Activated CD4-positive, CD25-positive, alpha-beta regulatory T cell treated with anti-CD3 and anti-CD28 coated beads, Interleukin-2, amount 50 U/mL, for 24 hours (primary cell): ENCODE data around the gene GORAB.

ENCODE experiments used
- ATAC-seq, 2 donors: fragments of 150-1000 bp; cut with Tn5 transposase; one replicate each; pipeline ENCODE4 v1.10.0; 2021; ENCODE audit warnings: mild to moderate bottlenecking in 1 of 2, moderate library complexity in 1 of 2

Gene GORAB, protein sequence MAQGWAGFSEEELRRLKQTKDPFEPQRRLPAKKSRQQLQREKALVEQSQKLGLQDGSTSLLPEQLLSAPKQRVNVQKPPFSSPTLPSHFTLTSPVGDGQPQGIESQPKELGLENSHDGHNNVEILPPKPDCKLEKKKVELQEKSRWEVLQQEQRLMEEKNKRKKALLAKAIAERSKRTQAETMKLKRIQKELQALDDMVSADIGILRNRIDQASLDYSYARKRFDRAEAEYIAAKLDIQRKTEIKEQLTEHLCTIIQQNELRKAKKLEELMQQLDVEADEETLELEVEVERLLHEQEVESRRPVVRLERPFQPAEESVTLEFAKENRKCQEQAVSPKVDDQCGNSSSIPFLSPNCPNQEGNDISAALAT

DNA sequence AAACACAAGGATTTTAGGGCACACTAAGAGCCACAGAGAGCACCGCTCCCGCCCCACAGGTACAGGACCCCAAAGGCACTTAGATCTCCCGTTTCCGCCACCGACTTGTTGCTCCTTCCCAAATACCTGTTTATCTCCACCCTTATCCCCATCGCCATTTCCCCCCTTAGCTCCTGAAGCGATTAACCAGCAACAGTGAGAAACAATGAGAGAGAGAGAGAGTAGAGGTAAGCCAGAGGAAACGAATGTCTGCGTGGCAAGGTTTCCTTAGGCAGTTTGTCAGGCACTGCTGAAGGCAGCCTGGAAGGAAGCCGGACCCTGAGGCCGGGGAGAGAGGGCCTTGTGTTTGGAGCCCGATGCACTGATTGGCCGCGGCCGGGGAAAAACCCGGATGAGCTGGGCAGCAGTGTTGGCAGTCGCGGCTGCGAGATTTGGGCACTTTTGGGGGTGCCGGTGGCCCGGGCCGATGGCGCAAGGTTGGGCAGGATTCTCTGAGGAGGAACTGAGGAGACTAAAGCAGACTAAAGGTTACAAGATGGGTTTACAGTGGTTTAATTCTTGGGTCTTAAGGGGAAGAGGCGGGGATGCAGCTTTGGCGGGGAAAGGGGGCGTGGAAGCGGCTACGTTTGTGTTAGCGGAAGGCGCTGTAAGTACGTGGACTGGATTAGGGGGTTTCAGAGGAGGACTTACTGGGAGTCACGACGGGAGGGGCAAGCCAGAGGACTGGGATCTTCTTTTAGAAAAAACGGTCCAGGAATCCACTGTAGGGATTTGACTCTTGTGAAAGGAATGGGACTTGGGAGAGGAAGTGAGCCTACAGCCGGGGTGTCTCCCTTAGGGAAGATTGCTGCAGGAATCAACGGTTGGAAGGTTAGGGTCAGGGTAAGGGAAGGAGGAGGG is at the start of gene GORAB:
Gene GORAB, plus strand, starts transcription at position 409 of the 900 bp plus-strand sequence. Its CDS starts 58 bp downstream, at position 467.
- ATAC-seq: peak; percentile 98 to 99

DNA sequence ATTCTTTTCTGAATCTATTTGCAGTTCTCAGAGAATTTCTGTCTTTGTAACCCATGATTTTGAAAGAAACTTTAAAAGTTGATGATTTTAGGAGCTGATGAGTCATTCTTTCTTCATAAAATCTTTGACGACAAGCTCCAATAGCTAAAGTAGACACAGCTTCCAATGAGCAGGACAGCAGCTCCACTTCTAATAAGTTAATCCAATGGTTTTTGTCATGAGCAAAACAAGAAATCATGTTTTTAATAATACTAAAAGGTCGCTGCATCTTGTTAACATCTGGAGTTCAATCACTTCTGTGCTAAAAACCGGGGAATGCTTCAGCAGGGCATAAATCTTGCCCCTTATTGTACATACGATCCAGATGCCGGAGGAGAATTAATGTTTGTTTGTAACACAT is 48.9 kb upstream of the GORAB start:
- no peak for ATAC-seq

DNA sequence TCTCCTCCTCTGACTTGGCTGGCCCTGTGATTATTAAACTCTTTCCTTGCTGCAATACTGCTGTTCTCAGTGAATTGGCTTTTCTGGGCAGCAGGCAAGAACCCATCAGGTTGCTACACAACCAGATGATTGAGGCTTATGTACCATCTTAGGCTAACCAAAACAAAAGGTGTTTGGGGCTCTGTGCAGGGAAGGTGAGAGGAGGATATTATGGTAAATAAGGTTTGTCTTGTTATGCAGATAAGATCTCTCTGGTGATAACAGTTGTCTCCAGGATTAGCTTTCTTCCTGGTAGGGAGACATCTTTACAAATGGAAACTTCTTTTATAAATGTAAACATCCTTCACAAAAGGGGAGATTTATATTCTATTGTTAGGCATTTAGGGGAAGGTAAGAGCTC is 44.5 kb upstream of the GORAB start:
- ATAC-seq: no peak

DNA sequence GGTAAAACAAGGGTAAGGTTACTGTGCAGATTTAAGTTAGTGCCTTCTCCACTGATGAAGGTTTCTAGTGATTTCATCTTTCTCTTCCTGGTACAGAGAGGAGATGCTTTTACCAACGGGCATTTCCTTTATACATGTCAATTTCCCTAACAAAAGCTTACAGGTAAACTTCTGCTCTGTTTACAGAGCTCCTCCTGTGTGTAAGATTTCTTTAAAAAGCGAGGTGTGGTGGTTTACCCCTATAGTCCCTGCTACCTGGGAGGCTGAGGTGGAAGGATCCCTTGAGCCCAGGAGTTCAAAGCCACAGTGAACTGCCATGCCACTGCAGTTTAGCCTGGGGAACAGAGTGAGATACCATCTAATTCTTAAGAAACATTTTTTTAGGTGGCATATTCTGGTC is 40.7 kb upstream of the GORAB start:
- no peak for ATAC-seq

DNA sequence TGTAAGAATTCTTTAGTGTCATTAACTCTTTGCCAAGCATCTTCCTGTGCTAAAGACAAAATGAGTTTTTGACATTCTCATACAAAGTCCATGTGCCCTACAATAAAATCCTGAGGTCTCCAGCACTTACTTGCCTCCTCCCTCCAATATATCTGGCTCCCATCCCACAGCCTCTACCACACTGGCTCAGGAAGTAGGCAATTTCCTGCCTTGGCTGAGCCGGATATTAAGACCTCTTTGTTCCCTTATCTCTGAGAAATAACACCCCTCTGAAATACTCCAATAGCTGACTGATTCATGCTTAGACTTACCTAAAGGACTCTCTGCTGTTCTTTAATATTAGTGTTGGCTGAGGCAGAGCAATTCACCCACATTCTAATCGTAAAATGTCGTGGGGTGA is 37.6 kb upstream of the GORAB start:
- ATAC-seq: no peak

DNA sequence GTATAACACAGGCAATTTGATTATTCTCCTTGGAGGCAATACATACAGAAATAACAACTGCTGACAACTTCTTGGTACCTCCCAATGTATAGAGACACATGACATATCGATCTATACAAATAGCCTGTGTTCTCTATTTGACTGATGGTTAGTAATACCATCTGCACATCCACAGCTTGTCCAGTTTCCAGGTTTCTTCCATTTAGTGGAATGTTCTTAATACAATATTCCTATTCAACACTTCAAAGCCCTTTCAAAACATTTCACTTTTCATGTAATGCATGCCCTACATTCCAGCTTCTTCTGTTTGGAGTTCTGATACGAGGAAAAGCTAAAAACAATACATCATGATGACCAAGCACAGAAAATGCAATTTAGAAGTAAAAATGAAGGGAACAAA is 37.0 kb upstream of the GORAB start:
- no peak for ATAC-seq

DNA sequence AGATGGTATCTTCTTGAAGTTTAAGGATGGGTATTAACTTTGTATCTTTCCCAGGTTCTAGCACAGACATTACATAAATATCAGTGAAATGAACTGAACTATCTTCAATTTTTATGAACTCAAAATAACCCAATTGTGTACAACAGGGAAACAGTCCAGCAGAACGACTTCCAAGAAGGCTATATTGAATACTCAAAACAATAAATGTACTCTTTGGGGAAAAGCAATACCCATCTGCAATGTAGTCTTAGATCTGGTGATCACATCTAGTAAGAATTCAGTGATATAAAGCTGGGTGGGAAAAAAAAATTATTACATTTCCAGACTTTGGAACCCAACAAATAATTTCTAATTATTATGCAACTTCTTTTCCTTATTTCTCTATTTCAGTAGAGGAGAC is 33.1 kb upstream of the GORAB start:
- no peak for ATAC-seq

DNA sequence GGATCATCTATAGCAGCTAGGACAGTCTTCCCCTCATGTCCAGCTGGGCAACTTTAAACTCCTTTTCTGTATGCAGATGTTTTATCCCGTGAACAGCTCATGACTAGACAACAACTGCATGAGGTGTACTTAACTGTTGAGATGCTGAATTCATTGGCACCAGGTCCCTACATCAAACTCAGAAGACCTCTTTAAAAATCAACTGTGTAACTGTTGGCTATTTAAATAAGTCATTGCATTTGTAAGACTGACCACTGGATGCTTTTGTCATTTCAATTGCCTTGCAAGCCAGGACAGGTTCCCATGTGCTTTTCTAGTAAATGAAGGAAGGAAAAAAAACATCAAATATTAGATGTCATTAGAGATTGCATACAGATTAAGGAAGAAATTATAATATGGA is 28.3 kb upstream of the GORAB start:
- no peak for ATAC-seq

DNA sequence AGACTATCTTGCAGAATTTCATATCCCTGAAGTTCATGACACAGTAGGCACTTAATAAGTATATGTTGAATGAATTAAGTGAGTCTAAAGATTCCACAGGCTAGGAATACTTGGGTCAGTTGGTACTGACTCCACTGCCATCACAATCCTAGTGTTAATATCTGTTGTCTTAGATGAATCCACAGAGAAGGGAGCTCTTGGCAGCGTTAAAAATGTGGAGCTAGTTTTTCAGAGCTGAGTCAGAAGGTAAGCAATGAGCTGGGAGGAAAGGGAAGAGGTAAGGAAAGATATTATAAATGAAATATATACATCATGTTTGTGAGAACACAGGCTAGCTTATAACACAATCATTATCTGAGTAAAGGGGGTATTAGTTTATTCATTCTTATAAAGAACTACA is 21.8 kb upstream of the GORAB start:
- ATAC-seq: no peak

DNA sequence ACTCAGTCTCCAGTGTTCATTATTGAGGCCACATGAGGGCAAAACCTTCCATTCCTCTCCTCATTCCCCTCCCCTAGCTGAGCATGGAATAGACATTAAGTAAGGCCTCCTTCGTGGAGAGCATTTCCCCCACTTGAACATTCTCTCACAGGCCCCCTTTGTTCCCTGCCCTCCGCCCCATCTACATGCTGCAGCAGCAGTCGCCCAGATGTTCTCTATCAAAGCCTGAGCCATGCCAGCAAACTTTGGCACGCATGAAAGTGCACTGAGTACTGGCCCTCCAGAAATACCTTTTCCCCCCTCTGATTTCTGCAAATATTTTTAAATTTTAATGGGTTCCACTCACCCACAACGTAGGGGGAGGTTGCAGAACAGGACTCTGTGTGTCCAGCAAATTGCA is 20.9 kb upstream of the GORAB start:
- ATAC-seq: no peak

DNA sequence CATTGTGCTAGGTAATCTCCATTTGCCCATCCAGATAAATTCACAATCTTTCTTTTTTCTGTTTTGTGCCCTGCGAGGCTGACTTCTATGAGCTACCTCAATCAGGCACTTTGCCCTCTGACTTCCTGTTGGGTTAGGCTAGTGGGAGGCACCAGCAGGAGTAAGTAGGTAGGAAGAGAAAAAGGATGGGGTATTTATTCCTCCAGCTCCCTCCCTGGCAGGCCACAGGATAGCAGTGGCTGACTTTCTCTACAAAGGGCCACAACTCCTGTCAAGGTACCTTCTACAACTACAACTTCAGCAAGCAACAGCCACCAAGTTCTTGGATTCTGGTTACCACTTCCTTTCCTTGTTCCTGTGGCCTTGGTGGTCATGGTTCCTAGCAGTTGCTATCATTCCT is 18.8 kb upstream of the GORAB start:
- no peak for ATAC-seq

DNA sequence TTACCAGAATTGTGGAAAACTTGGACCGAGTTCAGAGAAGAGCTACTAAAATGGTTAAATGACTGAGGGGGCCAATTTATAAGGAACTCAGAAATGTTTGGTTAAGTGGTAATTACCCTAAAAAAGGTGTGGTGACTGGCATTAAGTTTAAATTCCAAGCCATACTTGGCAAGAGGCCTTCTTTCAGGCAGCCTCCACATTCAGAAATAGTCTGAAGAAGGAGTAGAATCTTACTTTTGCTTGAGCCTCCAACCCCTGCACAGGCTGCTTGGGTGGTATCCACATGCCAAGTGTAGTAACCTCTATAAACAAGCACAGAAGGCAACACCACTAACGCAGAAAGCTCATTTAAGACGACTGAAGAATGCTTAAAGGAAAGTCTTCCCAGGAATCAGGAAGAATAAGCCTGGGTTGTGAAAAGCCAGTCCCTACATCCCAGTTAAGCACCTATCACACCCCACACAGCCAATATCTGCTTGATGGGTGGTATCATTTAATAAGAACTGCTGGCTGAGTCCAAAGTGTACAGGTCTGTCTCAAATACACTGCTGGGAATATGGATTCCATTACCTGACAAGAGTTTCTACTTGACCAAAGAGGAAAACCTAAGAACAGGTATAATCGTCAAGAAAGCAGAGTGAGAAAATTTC is 13.7 kb upstream of the GORAB start:
- ATAC-seq: no peak

DNA sequence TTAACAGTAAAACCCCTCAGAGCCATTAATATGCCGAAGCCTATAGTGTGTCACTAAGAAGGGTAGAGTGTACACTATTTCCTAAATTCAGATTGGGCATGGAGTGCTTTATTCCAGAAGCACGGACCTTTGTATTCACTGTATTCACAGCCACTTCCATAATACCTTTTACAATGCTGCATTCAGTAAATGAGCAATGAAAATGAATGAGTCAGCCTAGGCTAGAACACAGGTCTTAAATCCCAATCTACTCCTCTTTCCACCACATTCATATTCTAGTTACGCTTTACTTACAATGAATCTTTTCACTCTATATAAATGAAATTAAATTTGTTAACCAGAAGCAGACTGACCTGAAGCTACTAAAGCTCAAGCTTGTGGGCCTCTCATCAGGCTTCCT is 13.0 kb upstream of the GORAB start:
- no peak for ATAC-seq

DNA sequence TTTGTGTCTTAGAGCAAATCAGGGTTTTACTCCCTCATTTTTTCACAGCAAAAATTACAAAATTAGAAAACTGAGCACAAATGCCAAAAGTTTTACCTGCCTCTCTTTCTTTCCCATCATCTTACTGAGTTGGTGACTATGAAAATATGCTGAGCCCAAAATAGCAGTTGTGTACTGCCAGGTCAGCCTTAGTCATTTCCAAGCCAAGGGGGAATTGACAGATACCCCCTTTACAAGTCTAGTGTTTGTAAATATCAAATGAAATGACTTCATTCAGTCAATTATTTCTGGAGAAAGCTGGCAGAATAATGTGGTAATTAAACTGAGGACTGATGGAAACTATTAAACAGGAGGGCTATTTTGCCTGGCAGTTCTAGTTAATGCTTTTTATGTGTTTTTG is 11.4 kb upstream of the GORAB start:
- no peak for ATAC-seq

DNA sequence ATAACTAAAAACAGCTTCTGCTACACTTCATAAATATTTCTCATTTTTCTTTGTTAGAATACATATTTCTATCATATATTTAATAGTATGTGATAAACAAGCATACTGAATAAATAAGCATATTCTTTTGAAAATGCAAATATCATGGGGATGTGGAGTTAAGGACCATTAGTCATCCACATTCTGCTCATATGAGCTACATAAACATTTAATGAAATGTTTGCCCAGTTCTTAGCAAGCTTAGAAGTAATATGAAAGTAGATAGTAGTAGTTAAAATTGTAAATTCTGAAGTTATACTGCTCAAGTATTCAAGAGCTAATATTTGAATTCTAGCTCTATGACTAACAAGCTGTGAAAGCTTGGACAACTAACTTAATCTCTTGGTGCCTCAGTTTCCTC is 10.1 kb upstream of the GORAB start:
- ATAC-seq: no peak

DNA sequence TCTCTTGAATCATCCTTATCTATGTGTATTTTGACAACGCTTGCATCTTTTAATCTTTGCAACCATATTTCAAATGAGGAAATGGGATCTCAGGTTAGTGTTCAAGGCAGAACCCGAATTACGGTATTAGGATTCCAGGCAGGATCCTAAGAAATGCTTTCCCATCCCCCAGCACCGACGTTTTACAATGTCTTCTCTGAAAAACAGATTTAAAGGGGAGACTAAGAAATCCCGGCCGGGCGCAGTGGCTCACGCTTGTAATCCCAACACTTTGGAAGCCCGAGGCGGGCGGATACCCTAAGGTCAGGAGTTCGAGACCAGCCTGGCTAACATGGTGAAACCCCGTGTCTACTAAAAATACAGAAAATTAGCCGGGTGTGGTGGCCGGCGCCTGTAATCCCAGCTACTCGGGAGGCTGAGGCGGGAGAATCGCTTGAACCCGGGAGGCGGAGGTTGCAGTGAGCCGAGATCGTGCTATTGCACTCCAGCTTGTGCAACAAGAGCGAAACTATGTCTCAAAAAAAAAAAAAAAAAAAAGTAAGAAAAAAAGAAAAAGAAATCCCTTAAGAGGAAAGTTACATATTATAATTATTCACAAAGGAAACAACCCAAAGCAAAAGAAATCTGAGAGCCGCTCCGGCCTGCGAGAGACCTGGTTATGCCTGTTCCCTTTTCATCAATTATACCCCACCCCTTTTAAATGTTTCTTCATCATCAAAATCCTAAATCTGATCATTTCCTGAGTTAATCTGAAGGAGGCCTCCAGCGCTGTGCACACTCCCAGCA is 801 bp upstream of the GORAB start:
- ATAC-seq: peak in 1 of 2 donors; percentile 2

DNA sequence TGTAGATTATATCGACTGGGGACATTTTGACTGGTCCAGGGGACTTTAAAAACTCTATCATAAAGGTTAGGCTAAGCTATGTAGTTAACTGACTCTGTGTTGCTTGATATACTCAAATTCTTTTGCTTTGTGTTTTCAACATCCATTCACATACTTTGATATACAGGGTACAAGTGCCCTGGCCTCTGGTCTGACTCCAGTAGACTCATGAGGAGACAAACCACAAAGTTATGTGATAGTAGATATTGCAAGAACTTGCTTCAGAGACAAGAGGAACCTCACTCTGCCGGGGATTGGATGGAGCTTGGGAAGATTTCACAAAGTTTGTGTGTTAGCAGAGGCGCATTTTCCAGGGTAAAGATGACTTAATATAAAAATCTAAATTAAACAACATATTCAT is 1.3 kb downstream of the GORAB start:
- no peak for ATAC-seq

DNA sequence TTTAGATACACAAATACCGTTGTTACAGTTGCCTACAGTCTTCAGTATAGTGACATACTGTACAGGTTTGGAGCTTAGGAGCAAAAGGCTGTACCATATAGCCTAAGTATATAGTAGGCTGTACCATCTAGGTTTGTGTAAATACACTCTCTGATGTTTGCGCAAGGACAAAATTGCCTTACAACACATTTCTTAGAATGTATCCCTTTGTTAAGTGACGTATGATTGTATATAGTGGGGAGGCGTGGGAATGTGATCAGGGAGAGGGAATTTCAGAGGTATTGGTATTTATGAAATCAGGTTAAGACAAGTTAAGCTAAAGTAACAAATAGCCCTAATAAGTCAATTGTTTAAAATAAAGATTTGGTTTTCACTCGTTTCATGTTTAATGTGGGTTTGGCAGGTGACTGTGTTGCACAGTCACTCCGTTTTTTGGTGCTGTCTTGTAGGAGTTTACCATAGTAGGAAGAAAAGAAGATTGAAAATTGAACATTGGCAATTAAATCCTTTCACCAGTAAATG is 2.7 kb downstream of the GORAB start:
- no peak for ATAC-seq

DNA sequence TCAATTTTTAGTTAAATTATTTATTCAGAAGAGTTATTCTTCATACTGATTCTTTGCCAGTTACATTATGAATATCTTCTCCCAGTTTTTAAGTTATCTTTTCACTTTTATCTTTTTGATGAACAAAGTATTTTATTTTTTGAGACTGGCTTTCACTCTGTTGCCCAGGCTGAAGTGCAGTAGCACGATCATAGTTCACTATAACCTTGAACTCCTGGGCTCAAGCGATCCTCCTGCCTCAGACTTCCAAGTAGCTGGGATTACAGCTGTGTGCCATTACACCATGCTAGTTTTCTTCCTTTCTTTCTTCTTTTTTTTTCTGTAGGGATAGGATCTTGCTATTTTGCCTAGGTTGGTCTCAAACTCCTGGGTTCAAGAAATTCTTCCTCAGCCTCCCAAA is 3.5 kb downstream of the GORAB start:
- ATAC-seq: no peak

DNA sequence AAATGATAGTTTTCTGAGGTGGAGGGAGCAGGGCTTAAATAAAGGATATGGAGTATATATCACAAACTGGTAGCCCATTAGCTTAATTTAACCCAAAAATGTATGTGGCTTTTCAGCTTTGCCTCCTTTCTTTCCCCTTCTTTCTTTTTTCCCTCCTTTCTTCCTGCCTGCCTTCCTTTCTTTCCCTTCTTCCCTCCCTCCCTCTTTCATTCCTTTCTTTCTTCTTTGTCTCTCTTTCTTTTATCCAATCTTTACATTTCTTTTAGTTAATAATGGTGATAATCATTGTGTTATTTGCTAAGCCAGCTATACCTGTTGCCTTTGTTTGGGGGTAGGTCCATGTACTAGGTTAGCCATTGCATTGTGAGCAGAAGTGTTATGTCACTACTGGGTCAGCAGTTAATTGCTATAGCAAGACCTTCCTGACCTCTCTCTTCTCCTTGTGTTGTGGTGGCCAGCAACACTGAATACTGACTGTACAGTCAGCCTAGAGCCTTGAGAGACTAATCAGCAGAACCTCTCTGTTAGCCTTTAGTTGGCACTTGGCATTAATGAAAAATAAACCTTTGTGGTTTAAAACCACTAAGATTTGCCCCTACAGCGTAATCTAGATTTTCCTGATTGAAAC is 5.1 kb downstream of the GORAB start:
- ATAC-seq: no peak

DNA sequence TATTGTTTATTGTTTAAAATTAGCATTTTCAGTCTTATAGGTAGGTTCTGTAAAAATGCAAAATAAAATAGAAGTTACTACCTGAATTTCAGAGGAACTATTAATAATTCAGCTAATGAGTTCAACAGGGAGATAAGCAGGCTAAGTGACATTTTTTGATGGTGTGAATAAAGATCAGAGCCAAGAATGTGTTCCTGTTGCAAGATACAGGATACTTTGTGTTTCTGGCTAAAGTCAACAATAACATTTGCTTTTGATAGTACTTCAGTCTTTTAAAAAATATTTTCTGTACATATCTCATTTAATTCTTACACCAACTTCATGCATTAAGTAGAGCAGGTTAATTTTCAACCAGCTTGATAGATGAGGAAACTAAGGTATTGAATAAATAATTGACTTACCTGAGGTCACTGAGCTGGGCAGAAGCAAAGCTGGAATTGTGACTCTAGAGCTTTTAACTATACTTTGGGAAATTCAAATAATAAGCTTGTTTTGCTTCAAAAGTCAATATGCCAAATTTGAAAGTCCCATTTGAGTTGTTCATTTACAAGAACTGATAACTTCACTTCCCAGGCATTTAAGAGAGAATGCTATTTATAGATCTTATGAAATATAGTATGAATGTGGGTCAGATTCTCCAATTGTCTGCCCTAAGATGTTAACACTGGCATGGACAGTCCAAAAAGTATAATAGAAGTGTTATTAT is 6.0 kb downstream of the GORAB start:
- ATAC-seq: no peak
